Fibroblast of lung (primary cell): ENCODE results near the gene PAFAH1B2.

ENCODE experiments used
- CTCF ChIP-seq, 2 donors: IDR thresholded peaks in 1 of 2; conservative IDR thresholded peaks in 1 of 2; 1 replicate in 1 of 2; 2 replicates in 1 of 2; pipeline ENCODE4 v1.5.1; 2011 to 2012; ENCODE audit warnings: low read length in 2 of 2, control low read depth in 1 of 2, inconsistent platforms in 1 of 2, low read depth in 1 of 2, mild to moderate bottlenecking in 1 of 2
- EZH2 ChIP-seq: IDR thresholded peaks from 2 replicates; pipeline ENCODE4 v1.5.1; 2012; ENCODE audit warnings: low read length, control low read depth, mild to moderate bottlenecking; ENCODE audit errors: missing control alignments

GRCh38 chr11:117187799-117188481 lies 43.9 kb downstream of the PAFAH1B2 start:
- TF ChIP-seq CTCF (conservative IDR thresholded peaks at IDR 0.05 in 1 of 2, IDR thresholded peaks at IDR 0.05 in 1 of 2; ENCODE audit: low read depth in 1 of 2, low read length in 2 of 2) (no peak), EZH2 (no peak)
